Measurements from ENCODE around the gene KRR1. TPM values are rescaled to one million over a fixed set of nuclear protein-coding genes. Genes with fewer than 3 reads are reported as not detected.
A peak's percentile ranks its signal among the peaks of the same experiment; 100 is the strongest.
"Not testable (repeated sequence)": the region's sequence is repeated elsewhere in the genome, so short reads cannot be mapped to it uniquely, and the experiment has no call there.

KRR1 gene
- total RNA-seq, 1 experiment from 2014 or later, result 192 TPM

DNA sequence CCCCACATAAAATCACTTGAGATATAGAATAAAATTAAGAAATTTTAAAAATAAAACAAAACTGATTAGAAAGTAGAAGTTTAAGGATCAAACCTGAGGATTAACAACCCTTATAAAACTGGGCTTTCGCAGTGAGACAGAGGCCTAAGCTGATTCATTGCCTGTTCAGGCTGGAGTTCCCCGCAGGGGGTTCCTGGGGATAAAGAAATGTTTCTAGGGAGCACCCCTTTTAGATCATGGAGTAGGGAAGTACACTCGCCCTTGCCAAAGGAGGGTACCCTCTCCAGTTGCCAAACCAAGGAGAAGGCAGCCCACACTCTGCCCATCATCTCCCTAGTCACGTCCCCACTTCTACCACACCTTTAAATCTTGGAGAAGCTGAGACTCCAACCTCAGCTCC lies 24.1 kb downstream of the KRR1 start:
- Histone ChIP-seq H3K27me3 (ENCODE audit: insufficient read depth, low read length) (no peaks in the 10 kb centered on the region), H3K9me2 (ENCODE audit: insufficient read depth) (no peaks in the 10 kb centered on the region), H3K36me3 (ENCODE audit: control insufficient read depth in 1 of 2, insufficient read depth in 2 of 2, low read length in 2 of 2) (no peaks in the 10 kb centered on the region), H3K4me3 (replicated peaks in 1 of 2; ENCODE audit: low read depth in 1 of 2, low read length in 2 of 2) (no peak overlapping the region), H2AFZ (ENCODE audit: low read depth, low read length, poor library complexity, severe bottlenecking) (no peak overlapping the region), H4K20me1 (ENCODE audit: insufficient read depth) (no peaks in the 10 kb centered on the region), H3K79me2 (ENCODE audit: insufficient read depth, low read length) (no peaks in the 10 kb centered on the region), H3K27ac (ENCODE audit: low read depth, low read length) (peak overlapping the region; percentile 15; the same call in 1 of the 2 replicates), H3K4me1 (ENCODE audit: control insufficient read depth in 1 of 2, insufficient read depth in 2 of 2, low read length in 2 of 2) (peaks cover 27 to 43% of the 10 kb centered on the region in 2 experiments), H3K4me2 (ENCODE audit: low read length) (no peak overlapping the region), H3K9me3 (ENCODE audit: control insufficient read depth in 1 of 2, insufficient read depth in 1 of 2, low read depth in 1 of 2, low read length in 2 of 2) (no peaks in the 10 kb centered on the region), H3K9ac (ENCODE audit: low read length) (no peak overlapping the region)
- no peak for ATAC-seq
- DNase-seq (ENCODE audit: low read depth, low spot score), result no peak
- intact Hi-C loops (cut with micrococcal nuclease), result loop anchor here (5.0 kb wide), 2 partner anchors 155 to 1100 kb away; partner anchors contain the start of genes CAPS2 and GLIPR1L1
- POLR2A ChIA-PET, result no interaction called here
- TF ChIP-seq JUND (IDR thresholded peaks at IDR 0.05) (no peak), SIN3A (IDR thresholded peaks at IDR 0.05; ENCODE audit: low read depth) (no peak), CEBPB (IDR thresholded peaks at IDR 0.05; ENCODE audit: low read depth) (no peak), ZNF274 (IDR thresholded peaks at IDR 0.05; ENCODE audit: low read depth, low read length) (no peak), ELF1 (IDR thresholded peaks at IDR 0.05; ENCODE audit: borderline replicate concordance, low read depth) (no peak), SRF (IDR thresholded peaks at IDR 0.05; ENCODE audit: low read depth) (no peak), EZH2phosphoT487 (IDR thresholded peaks at IDR 0.05; ENCODE audit: borderline replicate concordance) (no peak), EGR1 (IDR thresholded peaks at IDR 0.05; ENCODE audit: low read depth) (no peak), CBX3 (IDR thresholded peaks at IDR 0.05; ENCODE audit: low read depth) (no peak), YY1 (IDR thresholded peaks at IDR 0.05; ENCODE audit: extremely low read depth, insufficient replicate concordance, low read depth, low read length) (no peak), RAD21 (IDR thresholded peaks at IDR 0.05; ENCODE audit: low read depth) (no peak)
- TF ChIP-seq, protein P1, sequence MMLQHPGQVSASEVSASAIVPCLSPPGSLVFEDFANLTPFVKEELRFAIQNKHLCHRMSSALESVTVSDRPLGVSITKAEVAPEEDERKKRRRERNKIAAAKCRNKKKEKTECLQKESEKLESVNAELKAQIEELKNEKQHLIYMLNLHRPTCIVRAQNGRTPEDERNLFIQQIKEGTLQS (IDR thresholded peaks at IDR 0.05), result no peak
- BruUV-seq (replicated peaks), result no TSS peak
- CTCF ChIA-PET, result no interaction called here
- RAD21 ChIA-PET (ENCODE audit: low non-redundant PET in 1 of 2, low total read pairs in 2 of 2, uncharacterized antibody in 2 of 2, unreplicated experiment in 2 of 2), result no interaction called here

DNA sequence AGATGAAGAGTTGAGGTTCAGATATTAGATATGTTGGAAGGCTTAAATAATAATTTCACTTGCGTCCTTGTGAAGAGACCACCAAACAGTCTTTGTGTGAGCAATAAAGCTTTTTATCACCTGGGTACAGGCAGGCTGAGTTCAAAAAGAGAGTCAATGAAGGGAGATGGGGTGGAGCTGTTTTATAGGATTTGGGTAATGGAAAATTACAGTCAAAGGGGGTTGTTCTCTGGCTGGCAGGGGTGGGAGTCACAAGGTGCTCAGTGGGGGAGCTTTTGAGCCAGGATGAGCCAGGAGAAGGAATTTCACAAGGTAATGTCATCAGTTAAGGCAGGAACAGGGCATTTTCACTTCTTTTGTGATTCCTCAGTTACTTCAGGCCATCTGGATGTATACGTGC lies 27.0 kb downstream of the KRR1 start:
- H3K36me3 ChIP-seq (ENCODE audit: control insufficient read depth in 1 of 2, insufficient read depth in 2 of 2, low read length in 2 of 2); POLR2A ChIA-PET; H3K27me3 ChIP-seq (ENCODE audit: insufficient read depth, low read length); H3K27ac ChIP-seq (ENCODE audit: low read depth, low read length); intact Hi-C loops (cut with micrococcal nuclease); H3K9me2 ChIP-seq (ENCODE audit: insufficient read depth); BruUV-seq (replicated peaks); RAD21 ChIA-PET (ENCODE audit: low non-redundant PET in 1 of 2, low total read pairs in 2 of 2, uncharacterized antibody in 2 of 2, unreplicated experiment in 2 of 2); H2AFZ ChIP-seq (ENCODE audit: low read depth, low read length, poor library complexity, severe bottlenecking); H3K9me3 ChIP-seq (ENCODE audit: control insufficient read depth in 1 of 2, insufficient read depth in 1 of 2, low read depth in 1 of 2, low read length in 2 of 2); H3K4me3 ChIP-seq (replicated peaks in 1 of 2; ENCODE audit: low read depth in 1 of 2, low read length in 2 of 2); H3K4me2 ChIP-seq (ENCODE audit: low read length); H3K79me2 ChIP-seq (ENCODE audit: insufficient read depth, low read length); H3K9ac ChIP-seq (ENCODE audit: low read length); ATAC-seq; H4K20me1 ChIP-seq (ENCODE audit: insufficient read depth); DNase-seq (ENCODE audit: low read depth, low spot score): not testable (repeated sequence)
- peaks cover 16 to 31% of the 10 kb centered on the region in 2 experiments for H3K4me1 ChIP-seq (ENCODE audit: control insufficient read depth in 1 of 2, insufficient read depth in 2 of 2, low read length in 2 of 2)
- CTCF ChIA-PET, result interaction anchor here (1.1 to 1.7 kb wide), 3 partner anchors 10 to 93 kb away, joined by 3 to 7 read pairs (median 4); partner anchors contain the start of gene GLIPR1L2

Data from HCT116 (cell line).